ENCODE results near the gene PLCB1. TPM values are rescaled to one million over a fixed set of nuclear protein-coding genes. Genes with fewer than 3 reads are reported as not detected.

PLCB1 gene
- total RNA-seq, 1 experiment from 2014 or later = not detected

DNA sequence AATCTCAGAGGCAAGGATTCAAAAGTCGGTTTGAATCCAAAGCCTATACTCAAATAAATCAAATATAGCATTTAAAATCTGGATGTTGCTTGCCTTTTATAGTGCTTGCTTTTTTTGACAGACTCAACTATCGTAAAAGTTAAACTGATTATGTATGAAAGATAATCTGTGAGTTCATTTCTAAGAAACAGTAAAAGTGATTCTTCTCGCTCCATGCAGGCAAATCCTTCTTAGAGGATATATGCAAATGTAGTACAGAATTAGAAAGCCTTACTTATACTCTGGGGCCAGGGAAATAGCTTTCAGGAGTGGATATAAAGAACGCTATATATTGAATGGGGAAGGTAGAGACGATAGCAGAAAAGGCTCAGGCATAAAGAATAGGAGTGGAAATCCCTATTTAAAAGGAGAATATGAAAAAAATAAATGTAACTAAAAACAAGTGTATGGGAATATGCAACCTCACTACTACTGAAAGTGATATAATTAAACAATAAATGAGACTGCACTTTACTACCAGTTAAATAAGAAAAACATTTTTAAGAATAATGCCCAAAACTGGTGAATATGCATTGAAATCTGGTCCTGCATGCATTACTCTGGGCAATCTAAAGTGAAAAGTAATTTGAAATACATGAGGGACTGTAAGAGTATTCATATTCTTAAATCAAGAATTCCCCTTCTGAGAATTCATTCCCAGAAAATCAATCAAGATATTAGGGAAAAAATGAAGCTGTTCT lies 575.1 kb downstream of the PLCB1 start:
- H3K79me2 ChIP-seq (ENCODE audit: low read depth) = no peaks in the 10 kb centered on the region
- intact Hi-C loops (cut with micrococcal nuclease; ENCODE audit: unreplicated experiment) = no loop called here
- ChIA-PET CTCF (no interaction called here), POLR2A (ENCODE audit: unreplicated experiment) (no interaction called here)
- DNase-seq = no peak
- TF ChIP-seq, protein P1, sequence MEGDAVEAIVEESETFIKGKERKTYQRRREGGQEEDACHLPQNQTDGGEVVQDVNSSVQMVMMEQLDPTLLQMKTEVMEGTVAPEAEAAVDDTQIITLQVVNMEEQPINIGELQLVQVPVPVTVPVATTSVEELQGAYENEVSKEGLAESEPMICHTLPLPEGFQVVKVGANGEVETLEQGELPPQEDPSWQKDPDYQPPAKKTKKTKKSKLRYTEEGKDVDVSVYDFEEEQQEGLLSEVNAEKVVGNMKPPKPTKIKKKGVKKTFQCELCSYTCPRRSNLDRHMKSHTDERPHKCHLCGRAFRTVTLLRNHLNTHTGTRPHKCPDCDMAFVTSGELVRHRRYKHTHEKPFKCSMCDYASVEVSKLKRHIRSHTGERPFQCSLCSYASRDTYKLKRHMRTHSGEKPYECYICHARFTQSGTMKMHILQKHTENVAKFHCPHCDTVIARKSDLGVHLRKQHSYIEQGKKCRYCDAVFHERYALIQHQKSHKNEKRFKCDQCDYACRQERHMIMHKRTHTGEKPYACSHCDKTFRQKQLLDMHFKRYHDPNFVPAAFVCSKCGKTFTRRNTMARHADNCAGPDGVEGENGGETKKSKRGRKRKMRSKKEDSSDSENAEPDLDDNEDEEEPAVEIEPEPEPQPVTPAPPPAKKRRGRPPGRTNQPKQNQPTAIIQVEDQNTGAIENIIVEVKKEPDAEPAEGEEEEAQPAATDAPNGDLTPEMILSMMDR (conservative IDR thresholded peaks at IDR 0.05) = no peak
- no peak for TF ChIP-seq EZH2 (IDR thresholded peaks at IDR 0.05; ENCODE audit: low read depth)
- H3K9me3 ChIP-seq (ENCODE audit: insufficient read depth, low read depth) = no peaks in the 10 kb centered on the region
- H2AFZ ChIP-seq = no peak overlapping the region
- H3K27me3 ChIP-seq (ENCODE audit: insufficient read depth, low read depth) = peaks cover 24% of the 10 kb centered on the region
- H3F3A ChIP-seq (ENCODE audit: insufficient read depth, low read depth) = no peaks in the 10 kb centered on the region
- H3K4me2 ChIP-seq = no peak overlapping the region
- H3K36me3 ChIP-seq (ENCODE audit: low read depth) = no peaks in the 10 kb centered on the region
- no peak overlapping the region for H3K27ac ChIP-seq
- no peaks in the 10 kb centered on the region for H3K9me2 ChIP-seq (ENCODE audit: insufficient read depth)
- no TSS peak for BruUV-seq (replicated peaks)
- no peaks in the 10 kb centered on the region for H3K4me1 ChIP-seq (replicated peaks; ENCODE audit: insufficient read depth)
- no peak overlapping the region for H3K4me3 ChIP-seq
- no peaks in the 10 kb centered on the region for H4K20me1 ChIP-seq (ENCODE audit: insufficient read depth)

DNA sequence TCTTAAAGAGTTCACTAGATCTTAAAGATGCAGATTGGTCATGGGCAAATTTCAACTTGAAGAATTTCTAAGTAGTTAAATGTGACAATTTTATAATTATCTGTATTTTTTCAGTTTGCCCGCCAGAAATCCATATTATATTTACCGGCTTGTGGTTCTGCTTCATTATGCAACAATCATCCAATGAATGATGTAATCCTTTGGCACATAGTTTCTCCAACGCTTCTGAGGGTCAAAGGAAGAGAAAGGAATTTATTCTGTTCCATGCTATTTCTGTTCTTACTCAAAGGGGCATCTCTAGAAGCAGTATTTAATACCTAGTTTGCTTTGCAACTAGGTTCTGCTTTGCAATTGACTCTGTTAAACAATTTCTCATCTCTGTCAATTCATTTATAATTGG lies 577.6 kb downstream of the PLCB1 start:
- H3F3A ChIP-seq (ENCODE audit: insufficient read depth, low read depth) = no peaks in the 10 kb centered on the region
- no peak for DNase-seq
- peaks cover 27% of the 10 kb centered on the region for H3K27me3 ChIP-seq (ENCODE audit: insufficient read depth, low read depth)
- ChIA-PET POLR2A (ENCODE audit: unreplicated experiment) (no interaction called here), CTCF (no interaction called here)
- no peak overlapping the region for H3K27ac ChIP-seq
- H3K36me3 ChIP-seq (ENCODE audit: low read depth) = no peaks in the 10 kb centered on the region
- no peaks in the 10 kb centered on the region for H3K79me2 ChIP-seq (ENCODE audit: low read depth)
- TF ChIP-seq EZH2 (IDR thresholded peaks at IDR 0.05; ENCODE audit: low read depth) = no peak
- TF ChIP-seq, protein P1 (conservative IDR thresholded peaks at IDR 0.05) = no peak
- H3K4me3 ChIP-seq = no peak overlapping the region
- H3K4me2 ChIP-seq = no peak overlapping the region
- intact Hi-C loops (cut with micrococcal nuclease; ENCODE audit: unreplicated experiment) = no loop called here
- no peaks in the 10 kb centered on the region for H3K4me1 ChIP-seq (replicated peaks; ENCODE audit: insufficient read depth)
- H3K9me3 ChIP-seq (ENCODE audit: insufficient read depth, low read depth) = no peaks in the 10 kb centered on the region
- no TSS peak for BruUV-seq (replicated peaks)
- H2AFZ ChIP-seq = no peak overlapping the region
- H3K9me2 ChIP-seq (ENCODE audit: insufficient read depth) = no peaks in the 10 kb centered on the region
- H4K20me1 ChIP-seq (ENCODE audit: insufficient read depth) = no peaks in the 10 kb centered on the region

DNA sequence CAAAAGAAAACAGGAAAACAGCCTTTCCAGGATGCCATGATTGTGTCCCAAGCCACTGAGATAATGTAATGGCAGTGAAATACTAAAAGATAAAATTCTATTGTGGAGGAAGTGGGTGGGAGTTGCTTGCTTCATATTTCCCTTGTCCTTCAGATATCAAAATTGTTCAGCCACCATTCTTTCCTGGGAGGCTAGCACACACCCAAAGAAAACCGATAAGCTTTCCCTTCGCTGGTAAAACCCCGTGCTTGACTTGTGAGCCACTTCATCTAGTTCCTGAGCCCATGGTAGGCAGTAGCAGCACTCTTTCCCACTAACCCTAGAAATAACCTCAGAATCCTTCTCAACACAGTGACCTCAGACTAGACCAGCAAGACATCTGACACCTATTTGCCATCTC lies 579.4 kb downstream of the PLCB1 start:
- BruUV-seq (replicated peaks) = no TSS peak

More for the DNA sequence above, 579.4 kb downstream of the PLCB1 start:
- Histone ChIP-seq H3K4me1 (replicated peaks; ENCODE audit: insufficient read depth) (no peaks in the 10 kb centered on the region), H3K27me3 (ENCODE audit: insufficient read depth, low read depth) (peaks cover 27% of the 10 kb centered on the region), H3K27ac (no peak overlapping the region), H3K4me3 (no peak overlapping the region), H4K20me1 (ENCODE audit: insufficient read depth) (no peaks in the 10 kb centered on the region), H3K4me2 (no peak overlapping the region), H3K79me2 (ENCODE audit: low read depth) (no peaks in the 10 kb centered on the region), H3K9me3 (ENCODE audit: insufficient read depth, low read depth) (no peaks in the 10 kb centered on the region), H3K36me3 (ENCODE audit: low read depth) (no peaks in the 10 kb centered on the region), H3F3A (ENCODE audit: insufficient read depth, low read depth) (no peaks in the 10 kb centered on the region), H3K9me2 (ENCODE audit: insufficient read depth) (no peaks in the 10 kb centered on the region), H2AFZ (no peak overlapping the region)
- ChIA-PET POLR2A (ENCODE audit: unreplicated experiment) (no interaction called here), CTCF (no interaction called here)
- no peak for DNase-seq
- TF ChIP-seq, protein P1 (conservative IDR thresholded peaks at IDR 0.05) = no peak
- no peak for TF ChIP-seq EZH2 (IDR thresholded peaks at IDR 0.05; ENCODE audit: low read depth)
- intact Hi-C loops (cut with micrococcal nuclease; ENCODE audit: unreplicated experiment) = no loop called here

Measured in PC-9 (cell line).